Retina (tissue), 1 donor: ENCODE measurements around the gene DCTD.
"Not testable (repeated sequence)": the region's sequence is repeated elsewhere in the genome, so short reads cannot be mapped to it uniquely, and the experiment has no call there.

Source experiments
- DNase-seq: peaks from one replicate; pipeline ENCODE4 v3.0.0-alpha.2; 2016

The DCTD gene

GRCh38 chr4:182920676-182921075 is 3.5 kb upstream of the DCTD start:
- DNase-seq: no peak

GRCh38 chr4:182918791-182919302 is 1.7 kb upstream of the DCTD start:
- no peak for DNase-seq

GRCh38 chr4:182918044-182918607 is 940 bp upstream of the DCTD start:
- DNase-seq: no peak

- DNase-seq: peak; percentile 81
Observed at GRCh38 chr4:182916483-182917181, 554 bp downstream of the DCTD start.

GRCh38 chr4:182914357-182914756 is 2.8 kb downstream of the DCTD start:
- no peak for DNase-seq

GRCh38 chr4:182913621-182914020 is 3.6 kb downstream of the DCTD start:
- DNase-seq: no peak

GRCh38 chr4:182913036-182913435 is 4.2 kb downstream of the DCTD start:
- no peak for DNase-seq

- no peak for DNase-seq
Observed at GRCh38 chr4:182908124-182908523, 9.1 kb downstream of the DCTD start.

- DNase-seq: no peak
Observed at GRCh38 chr4:182907396-182907795, 9.8 kb downstream of the DCTD start.

- DNase-seq: no peak
Observed at GRCh38 chr4:182906786-182907185, 10.4 kb downstream of the DCTD start.

- no peak for DNase-seq
Observed at GRCh38 chr4:182905038-182905437, 12.1 kb downstream of the DCTD start.

GRCh38 chr4:182904211-182904761 is 12.9 kb downstream of the DCTD start:
- peak; percentile 63 for DNase-seq

GRCh38 chr4:182903013-182903412 is 14.2 kb downstream of the DCTD start:
- no peak for DNase-seq

GRCh38 chr4:182901337-182901736 is 15.8 kb downstream of the DCTD start:
- DNase-seq: no peak

GRCh38 chr4:182900021-182900420 is 17.2 kb downstream of the DCTD start:
- DNase-seq: not testable (repeated sequence)

GRCh38 chr4:182898479-182898799 is 18.7 kb downstream of the DCTD start:
- no peak for DNase-seq

GRCh38 chr4:182897601-182898478 is 19.3 kb downstream of the DCTD start:
- no peak for DNase-seq

GRCh38 chr4:182896421-182896820 is 20.8 kb downstream of the DCTD start:
- DNase-seq: no peak

GRCh38 chr4:182895791-182896292 is 21.3 kb downstream of the DCTD start:
- no peak for DNase-seq

GRCh38 chr4:182894681-182895275 is 22.4 kb downstream of the DCTD start:
- no peak for DNase-seq

- no peak for DNase-seq
Observed at GRCh38 chr4:182893474-182894080, 23.6 kb downstream of the DCTD start.

GRCh38 chr4:182893047-182893446 is 24.1 kb downstream of the DCTD start:
- DNase-seq: no peak
